HepG2 (cell line): ENCODE measurements around the gene EIF5A. TPM values are rescaled to one million over a fixed set of nuclear protein-coding genes. Genes with fewer than 3 reads are reported as not detected.

Experiments used
- CHD4 ChIP-seq: fragments of 200-600 bp; sonication (generic); IDR thresholded peaks from 2 replicates; pipeline ENCODE4 v1.7.0; 2017; ENCODE audit warnings: mild to moderate bottlenecking, low read length, borderline replicate concordance
- MED8 ChIP-seq: sonication (generic); formaldehyde crosslinking; IDR thresholded peaks from 2 replicates; pipeline ENCODE4 v1.8.1; 2023; ENCODE audit warnings: mild to moderate bottlenecking, missing genetic modification reagents; ENCODE audit not compliant: insufficient replicate concordance
- MNT ChIP-seq: fragments of 450-650 bp; IDR thresholded peaks from 2 replicates; pipeline ENCODE4 v1.6.1; 2016
- SP1 ChIP-seq, 2 experiments: fragments of 450-650 bp in 1 of 2; sonication (generic) in 1 of 2; formaldehyde crosslinking in 1 of 2; IDR thresholded peaks; 2 replicates each; pipeline versions ENCODE4 v1.4.0 to v1.6.1; 2016 to 2020; ENCODE audit warnings: missing genetic modification reagents in 1 of 2
- THAP11 ChIP-seq: IDR thresholded peaks from 2 replicates; pipeline ENCODE4 v1.6.1; 2016; ENCODE audit warnings: missing biosample characterization, missing genetic modification reagents
- ZFP37 ChIP-seq: sonication (generic); formaldehyde crosslinking; IDR thresholded peaks from 2 replicates; pipeline ENCODE4 v1.4.0; 2020; ENCODE audit warnings: missing genetic modification reagents, borderline replicate concordance
- ZFY ChIP-seq: sonication (generic); formaldehyde crosslinking; IDR thresholded peaks from 2 replicates; pipeline ENCODE4 v1.4.0; 2020; ENCODE audit warnings: missing genetic modification reagents
- ZNF20 ChIP-seq: sonication (generic); formaldehyde crosslinking; IDR thresholded peaks from 2 replicates; pipeline ENCODE4 v1.4.0; 2020; ENCODE audit warnings: mild to moderate bottlenecking, moderate library complexity, missing genetic modification reagents
- ZNF232 ChIP-seq: sonication (generic); formaldehyde crosslinking; IDR thresholded peaks from 2 replicates; pipeline ENCODE4 v1.4.0; 2020; ENCODE audit warnings: missing genetic modification reagents, borderline replicate concordance
- ZNF501 ChIP-seq: sonication (generic); formaldehyde crosslinking; IDR thresholded peaks from 2 replicates; pipeline ENCODE4 v1.5.1; 2020; ENCODE audit warnings: mild to moderate bottlenecking, moderate library complexity, missing genetic modification reagents
- ZNF557 ChIP-seq: sonication (generic); formaldehyde crosslinking; IDR thresholded peaks from 2 replicates; pipeline ENCODE4 v1.4.0; 2020; ENCODE audit warnings: missing genetic modification reagents
- ZNF713 ChIP-seq: sonication (generic); formaldehyde crosslinking; IDR thresholded peaks from 2 replicates; pipeline ENCODE4 v1.4.0; 2020; ENCODE audit warnings: mild to moderate bottlenecking, missing genetic modification reagents
- ZNF747 ChIP-seq: sonication (generic); formaldehyde crosslinking; IDR thresholded peaks from 2 replicates; pipeline ENCODE4 v1.8.1; 2023; ENCODE audit warnings: missing genetic modification reagents, mild to moderate bottlenecking, borderline replicate concordance
- ZXDC ChIP-seq: sonication (generic); formaldehyde crosslinking; IDR thresholded peaks from 2 replicates; pipeline ENCODE4 v1.5.0; 2020; ENCODE audit warnings: mild to moderate bottlenecking, missing genetic modification reagents
- polyA plus RNA-seq, 8 experiments: library from polyadenylated mRNA; depleted of rRNA in 3 of 8; stranded (reverse) in 7 of 8; unstranded in 1 of 8; fragments of >200 nt; fragmentation: Illumina TruSeq in 4 of 8; extraction: Trizol in 4 of 8; gene quantifications; 2 replicates each; pipeline versions ENCODE4 v1.2.1 to v1.2.3, GENCODE V29; 2011 to 2016; ENCODE audit warnings: low read depth in 4 of 8, missing spikeins in 1 of 8, mixed read lengths in 1 of 8; ENCODE audit not compliant: insufficient read depth in 1 of 8
- total RNA-seq, 5 experiments: library from RNA; depleted of rRNA; stranded (reverse); fragments of >200 nt; fragmentation: Illumina TruSeq; extraction: Trizol; gene quantifications; 2 replicates each; pipeline ENCODE4 v1.2.3, GENCODE V29; 2016; ENCODE audit warnings: low read depth in 1 of 5
- TF ChIP-seq, protein P1 (sequence below): sonication (generic); formaldehyde crosslinking; IDR thresholded peaks from 2 replicates; pipeline ENCODE4 v1.4.0; 2020; ENCODE audit warnings: missing genetic modification reagents, borderline replicate concordance
- TF ChIP-seq, protein P2 (sequence below): sonication (generic); formaldehyde crosslinking; IDR thresholded peaks from 2 replicates; pipeline ENCODE4 v1.9.0; 2021; ENCODE audit warnings: missing genetic modification reagents, borderline replicate concordance

The EIF5A gene
- total and polyA plus RNA-seq, 2 of the 13 experiments (the other 11 are each of a cell fraction or from before 2014, with no cell fraction given): 319 to 337 TPM

DNA sequence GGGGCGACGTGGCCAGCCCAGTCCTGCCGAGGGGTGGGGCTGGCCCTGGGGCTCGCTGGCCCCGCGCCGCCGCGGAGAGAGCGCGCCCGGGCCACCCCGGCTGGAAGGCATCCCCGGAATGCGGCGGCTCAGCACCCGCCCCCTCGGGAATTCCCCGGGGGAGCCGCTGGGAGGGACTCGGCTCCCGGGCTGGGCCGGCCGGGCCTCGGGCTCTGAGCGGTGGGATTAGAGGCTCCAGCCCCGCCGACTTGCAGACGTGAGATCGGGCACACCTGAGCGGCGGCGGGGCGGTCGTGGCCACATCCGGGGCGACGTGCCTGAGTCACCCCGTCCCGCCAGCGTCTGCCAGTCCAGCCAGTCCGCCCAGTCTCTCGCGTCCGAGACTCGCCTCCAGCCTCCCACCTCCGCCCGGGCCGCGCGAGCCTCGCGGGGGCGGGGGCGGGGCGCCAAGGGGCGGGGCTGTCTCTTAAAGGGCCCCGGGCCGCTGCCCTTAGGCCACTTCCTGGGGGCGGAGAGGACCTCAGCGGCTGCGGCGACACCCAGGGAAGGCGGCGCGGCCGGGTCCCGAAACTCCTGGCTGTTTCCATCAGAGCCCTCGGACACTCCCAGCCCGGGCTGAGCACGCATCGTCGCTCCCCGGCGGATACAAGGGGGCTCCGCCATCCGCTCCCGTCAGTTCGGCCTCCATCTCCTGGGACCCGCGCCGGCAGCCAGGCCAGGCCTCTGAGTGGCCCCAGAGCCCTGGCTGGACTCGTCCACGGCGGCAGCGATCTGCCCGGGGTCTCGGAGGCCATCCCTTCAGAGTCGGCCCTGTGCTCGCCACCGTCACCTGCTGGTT lies 44.5 kb downstream of the EIF5A start, which contains the start of gene KCTD11 (continued):
- TF ChIP-seq, protein P1, sequence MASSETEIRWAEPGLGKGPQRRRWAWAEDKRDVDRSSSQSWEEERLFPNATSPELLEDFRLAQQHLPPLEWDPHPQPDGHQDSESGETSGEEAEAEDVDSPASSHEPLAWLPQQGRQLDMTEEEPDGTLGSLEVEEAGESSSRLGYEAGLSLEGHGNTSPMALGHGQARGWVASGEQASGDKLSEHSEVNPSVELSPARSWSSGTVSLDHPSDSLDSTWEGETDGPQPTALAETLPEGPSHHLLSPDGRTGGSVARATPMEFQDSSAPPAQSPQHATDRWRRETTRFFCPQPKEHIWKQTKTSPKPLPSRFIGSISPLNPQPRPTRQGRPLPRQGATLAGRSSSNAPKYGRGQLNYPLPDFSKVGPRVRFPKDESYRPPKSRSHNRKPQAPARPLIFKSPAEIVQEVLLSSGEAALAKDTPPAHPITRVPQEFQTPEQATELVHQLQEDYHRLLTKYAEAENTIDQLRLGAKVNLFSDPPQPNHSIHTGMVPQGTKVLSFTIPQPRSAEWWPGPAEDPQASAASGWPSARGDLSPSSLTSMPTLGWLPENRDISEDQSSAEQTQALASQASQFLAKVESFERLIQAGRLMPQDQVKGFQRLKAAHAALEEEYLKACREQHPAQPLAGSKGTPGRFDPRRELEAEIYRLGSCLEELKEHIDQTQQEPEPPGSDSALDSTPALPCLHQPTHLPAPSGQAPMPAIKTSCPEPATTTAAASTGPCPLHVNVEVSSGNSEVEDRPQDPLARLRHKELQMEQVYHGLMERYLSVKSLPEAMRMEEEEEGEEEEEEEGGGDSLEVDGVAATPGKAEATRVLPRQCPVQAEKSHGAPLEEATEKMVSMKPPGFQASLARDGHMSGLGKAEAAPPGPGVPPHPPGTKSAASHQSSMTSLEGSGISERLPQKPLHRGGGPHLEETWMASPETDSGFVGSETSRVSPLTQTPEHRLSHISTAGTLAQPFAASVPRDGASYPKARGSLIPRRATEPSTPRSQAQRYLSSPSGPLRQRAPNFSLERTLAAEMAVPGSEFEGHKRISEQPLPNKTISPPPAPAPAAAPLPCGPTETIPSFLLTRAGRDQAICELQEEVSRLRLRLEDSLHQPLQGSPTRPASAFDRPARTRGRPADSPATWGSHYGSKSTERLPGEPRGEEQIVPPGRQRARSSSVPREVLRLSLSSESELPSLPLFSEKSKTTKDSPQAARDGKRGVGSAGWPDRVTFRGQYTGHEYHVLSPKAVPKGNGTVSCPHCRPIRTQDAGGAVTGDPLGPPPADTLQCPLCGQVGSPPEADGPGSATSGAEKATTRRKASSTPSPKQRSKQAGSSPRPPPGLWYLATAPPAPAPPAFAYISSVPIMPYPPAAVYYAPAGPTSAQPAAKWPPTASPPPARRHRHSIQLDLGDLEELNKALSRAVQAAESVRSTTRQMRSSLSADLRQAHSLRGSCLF (CRISPR knock-in tag): 0 out of 2 replicates have a peak, but pooled peaks have one; percentile 27
- TF ChIP-seq ZNF713: no peak
- no peak for TF ChIP-seq SP1 (IDR thresholded peaks at IDR 0.05)
- TF ChIP-seq SP1 (CRISPR knock-in tag; IDR thresholded peaks at IDR 0.05): peak; percentile 87
- TF ChIP-seq ZNF20 (CRISPR knock-in tag): peak; percentile 63; the same call in 1 of the 2 replicates
- TF ChIP-seq, protein P2, sequence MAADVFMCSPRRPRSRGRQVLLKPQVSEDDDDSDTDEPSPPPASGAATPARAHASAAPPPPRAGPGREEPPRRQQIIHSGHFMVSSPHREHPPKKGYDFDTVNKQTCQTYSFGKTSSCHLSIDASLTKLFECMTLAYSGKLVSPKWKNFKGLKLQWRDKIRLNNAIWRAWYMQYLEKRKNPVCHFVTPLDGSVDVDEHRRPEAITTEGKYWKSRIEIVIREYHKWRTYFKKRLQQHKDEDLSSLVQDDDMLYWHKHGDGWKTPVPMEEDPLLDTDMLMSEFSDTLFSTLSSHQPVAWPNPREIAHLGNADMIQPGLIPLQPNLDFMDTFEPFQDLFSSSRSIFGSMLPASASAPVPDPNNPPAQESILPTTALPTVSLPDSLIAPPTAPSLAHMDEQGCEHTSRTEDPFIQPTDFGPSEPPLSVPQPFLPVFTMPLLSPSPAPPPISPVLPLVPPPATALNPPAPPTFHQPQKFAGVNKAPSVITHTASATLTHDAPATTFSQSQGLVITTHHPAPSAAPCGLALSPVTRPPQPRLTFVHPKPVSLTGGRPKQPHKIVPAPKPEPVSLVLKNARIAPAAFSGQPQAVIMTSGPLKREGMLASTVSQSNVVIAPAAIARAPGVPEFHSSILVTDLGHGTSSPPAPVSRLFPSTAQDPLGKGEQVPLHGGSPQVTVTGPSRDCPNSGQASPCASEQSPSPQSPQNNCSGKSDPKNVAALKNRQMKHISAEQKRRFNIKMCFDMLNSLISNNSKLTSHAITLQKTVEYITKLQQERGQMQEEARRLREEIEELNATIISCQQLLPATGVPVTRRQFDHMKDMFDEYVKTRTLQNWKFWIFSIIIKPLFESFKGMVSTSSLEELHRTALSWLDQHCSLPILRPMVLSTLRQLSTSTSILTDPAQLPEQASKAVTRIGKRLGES (CRISPR knock-in tag): peak; percentile 48; the same call in 1 of the 2 replicates
- TF ChIP-seq ZNF747: no peak; the same call in 1 of the 2 replicates
- peak; percentile 70 for TF ChIP-seq THAP11
- TF ChIP-seq CHD4: no peak
- no peak for TF ChIP-seq ZNF232 (CRISPR knock-in tag)
- TF ChIP-seq MNT: no peak
- peak; percentile 51; the same call in 1 of the 2 replicates for TF ChIP-seq ZNF557 (CRISPR knock-in tag)
- peak; percentile 76 for TF ChIP-seq ZFY (CRISPR knock-in tag)
- no peak for TF ChIP-seq ZXDC (CRISPR knock-in tag)
- TF ChIP-seq ZFP37: 0 out of 2 replicates have a peak, but pooled peaks have one; percentile 32
- TF ChIP-seq ZNF501 (CRISPR knock-in tag): peak; percentile 51
- TF ChIP-seq MED8 (CRISPR knock-in tag): peak; percentile 76
